DND-41 (cell line): ENCODE measurements around the gene SECTM1.

ENCODE experiments used
- CTCF ChIP-seq: IDR thresholded peaks from 2 replicates; pipeline ENCODE4 v1.5.1; 2012; ENCODE audit warnings: borderline replicate concordance, low read length, moderate library complexity, mild to moderate bottlenecking; ENCODE audit not compliant: poor library complexity, severe bottlenecking; ENCODE audit errors: extremely low read depth
- EZH2 ChIP-seq: IDR thresholded peaks from 3 replicates; pipeline ENCODE4 v1.6.1; 2012; ENCODE audit warnings: borderline replicate concordance, low read depth, mild to moderate bottlenecking, moderate library complexity, low read length, inconsistent platforms; ENCODE audit not compliant: severe bottlenecking

DNA sequence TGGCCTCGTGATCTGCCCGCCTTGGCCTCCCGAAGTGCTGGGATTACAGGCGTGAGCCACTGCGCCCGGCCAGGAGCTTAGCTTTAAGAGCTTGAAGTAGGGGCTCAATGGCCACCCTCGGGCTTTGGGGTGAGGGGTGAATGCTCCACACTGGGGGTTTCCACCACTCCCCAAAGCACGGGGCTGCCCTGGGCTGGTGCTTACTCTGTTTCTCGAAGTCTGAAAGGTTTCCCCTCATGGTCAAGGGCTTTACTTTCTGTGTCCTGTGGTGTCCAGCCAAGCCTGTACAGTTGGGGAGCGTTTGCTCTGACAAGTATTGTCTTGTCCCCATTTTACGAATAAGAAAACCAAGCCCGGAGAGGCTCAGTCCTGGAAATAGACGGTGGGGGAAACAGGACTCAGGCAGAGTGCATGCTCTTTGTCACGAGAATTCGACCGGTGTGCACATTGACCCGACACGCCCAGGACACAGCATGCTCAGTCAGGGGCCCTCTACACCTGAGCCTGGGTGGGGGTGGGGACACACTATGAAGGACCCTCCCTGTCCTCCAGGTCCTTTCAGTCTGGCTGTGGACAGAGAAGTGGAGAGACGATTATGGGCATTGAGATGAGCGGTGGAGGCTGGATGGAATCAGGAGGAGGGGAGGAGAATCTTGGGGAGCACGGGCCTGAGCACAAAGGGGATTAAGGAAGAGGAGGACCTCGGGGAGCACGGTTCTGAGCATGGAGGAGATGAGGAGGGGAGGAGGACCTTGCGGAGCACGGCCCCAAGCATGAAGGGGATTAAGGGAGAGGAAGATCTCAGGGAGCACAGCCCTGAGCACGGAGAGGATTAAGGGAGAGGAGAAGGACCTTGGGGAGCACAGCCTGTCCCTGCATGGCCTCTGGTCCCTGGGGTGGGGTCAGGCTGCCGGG lies 23.7 kb downstream of the SECTM1 start:
- TF ChIP-seq CTCF: no peak
- no peak for TF ChIP-seq EZH2
